OCI-LY3 (cell line): Measurements from ENCODE around the gene NLRC3.
"Not testable (repeated sequence)": the region's sequence is repeated elsewhere in the genome, so short reads cannot be mapped to it uniquely, and the experiment has no call there.

Source experiments
- H2AFZ ChIP-seq: fragments of 200-600, 300-600 bp; shearing (Covaris generic); 2 replicates; pipeline ENCODE4 v1.6.0; 2014; ENCODE audit warnings: antibody characterized with exemption, low read depth, low read length
- H3K27ac ChIP-seq: fragments of 200-600, 300-600 bp; sonication (generic); 2 replicates; pipeline ENCODE4 v1.5.1; 2014; ENCODE audit warnings: mild to moderate bottlenecking, low read length, moderate library complexity, mixed read lengths
- H3K27me3 ChIP-seq: fragments of 200-600, 300-600 bp; sonication (generic); 2 replicates; pipeline ENCODE4 v1.6.1; 2014; ENCODE audit warnings: low read depth, low read length, mixed read lengths
- H3K36me3 ChIP-seq: fragments of 200-600, 300-600 bp; sonication (generic); replicated peaks from 2 replicates; pipeline ENCODE3; 2014; ENCODE audit warnings: low read depth, low read length, mixed read lengths
- H3K4me1 ChIP-seq: fragments of 300-600, 200-600 bp; sonication (generic); 2 replicates; pipeline ENCODE4 v1.6.1; 2014; ENCODE audit warnings: low read length, mixed read lengths
- H3K4me2 ChIP-seq: fragments of 200-600, 300-600 bp; sonication (generic); 2 replicates; pipeline ENCODE4 v1.6.1; 2014; ENCODE audit warnings: low read length, mixed read lengths
- H3K4me3 ChIP-seq: fragments of 300-600, 200-600 bp; sonication (generic); 2 replicates; pipeline ENCODE4 v1.5.1; 2014; ENCODE audit warnings: antibody characterized with exemption, mild to moderate bottlenecking, low read length, moderate library complexity
- H3K79me2 ChIP-seq: fragments of 300-600, 200-600 bp; shearing (Covaris generic); 2 replicates; pipeline ENCODE4 v1.6.1; 2014; ENCODE audit warnings: mild to moderate bottlenecking, low read length, mixed read lengths
- H3K9ac ChIP-seq: fragments of 300-600, 200-600 bp; shearing (Covaris generic); 2 replicates; pipeline ENCODE4 v1.6.0; 2014; ENCODE audit warnings: mild to moderate bottlenecking, low read length, moderate library complexity
- H3K9me3 ChIP-seq: fragments of 200-600, 300-600 bp; shearing (Covaris generic); 2 replicates; pipeline ENCODE4 v1.6.1; 2014; ENCODE audit warnings: low read length, mixed read lengths; ENCODE audit not compliant: insufficient read depth
- H4K20me1 ChIP-seq: fragments of 200-600, 300-600 bp; sonication (generic); 2 replicates; pipeline ENCODE4 v1.6.1; 2016; ENCODE audit warnings: low read length, mixed read lengths; ENCODE audit not compliant: insufficient read depth
- EZH2phosphoT487 ChIP-seq: fragments of 200-600 bp; shearing (Covaris generic); IDR thresholded peaks from 2 replicates; pipeline ENCODE4 v1.6.1; 2018; ENCODE audit warnings: antibody characterized with exemption, mixed run types, low read depth
- TF ChIP-seq, protein P1 (sequence below): fragments of 200-600, 300-600 bp; sonication (generic); IDR thresholded peaks from 2 replicates; pipeline ENCODE4 v1.5.1; 2014; ENCODE audit warnings: antibody characterized with exemption, low read length, low read depth

Gene NLRC3

GRCh38 chr16:3527216-3527829 lies 49.9 kb downstream of the NLRC3 start:
- H3K79me2 ChIP-seq, H3K27me3 ChIP-seq, H3K4me3 ChIP-seq, H2AFZ ChIP-seq, H3K9me3 ChIP-seq, H3K27ac ChIP-seq, H3K4me1 ChIP-seq, H3K4me2 ChIP-seq, H4K20me1 ChIP-seq, H3K9ac ChIP-seq: not testable (repeated sequence)
- TF ChIP-seq, protein P1, sequence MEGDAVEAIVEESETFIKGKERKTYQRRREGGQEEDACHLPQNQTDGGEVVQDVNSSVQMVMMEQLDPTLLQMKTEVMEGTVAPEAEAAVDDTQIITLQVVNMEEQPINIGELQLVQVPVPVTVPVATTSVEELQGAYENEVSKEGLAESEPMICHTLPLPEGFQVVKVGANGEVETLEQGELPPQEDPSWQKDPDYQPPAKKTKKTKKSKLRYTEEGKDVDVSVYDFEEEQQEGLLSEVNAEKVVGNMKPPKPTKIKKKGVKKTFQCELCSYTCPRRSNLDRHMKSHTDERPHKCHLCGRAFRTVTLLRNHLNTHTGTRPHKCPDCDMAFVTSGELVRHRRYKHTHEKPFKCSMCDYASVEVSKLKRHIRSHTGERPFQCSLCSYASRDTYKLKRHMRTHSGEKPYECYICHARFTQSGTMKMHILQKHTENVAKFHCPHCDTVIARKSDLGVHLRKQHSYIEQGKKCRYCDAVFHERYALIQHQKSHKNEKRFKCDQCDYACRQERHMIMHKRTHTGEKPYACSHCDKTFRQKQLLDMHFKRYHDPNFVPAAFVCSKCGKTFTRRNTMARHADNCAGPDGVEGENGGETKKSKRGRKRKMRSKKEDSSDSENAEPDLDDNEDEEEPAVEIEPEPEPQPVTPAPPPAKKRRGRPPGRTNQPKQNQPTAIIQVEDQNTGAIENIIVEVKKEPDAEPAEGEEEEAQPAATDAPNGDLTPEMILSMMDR: peak; percentile 42
- peaks cover 12% of the 10 kb centered on the region for H3K36me3 ChIP-seq

- Histone ChIP-seq H3K9ac (no peak overlapping the region), H3K27ac (no peak overlapping the region), H3K27me3 (no peaks in the 10 kb centered on the region), H3K36me3 (peaks cover 12% of the 10 kb centered on the region), H3K4me1 (no peaks in the 10 kb centered on the region), H3K4me2 (no peak overlapping the region), H3K79me2 (no peaks in the 10 kb centered on the region), H2AFZ (no peak overlapping the region), H3K9me3 (no peaks in the 10 kb centered on the region), H3K4me3 (no peak overlapping the region), H4K20me1 (no peaks in the 10 kb centered on the region)
- TF ChIP-seq, protein P1: no peak
- no peak for TF ChIP-seq EZH2phosphoT487
Observed at GRCh38 chr16:3525951-3526350, 51.3 kb downstream of the NLRC3 start.

GRCh38 chr16:3523281-3523680 lies 53.9 kb downstream of the NLRC3 start:
- Histone ChIP-seq H3K4me3 (no peak overlapping the region), H3K9ac (no peak overlapping the region), H3K79me2 (no peaks in the 10 kb centered on the region), H2AFZ (no peak overlapping the region), H3K4me2 (no peak overlapping the region), H3K27me3 (no peaks in the 10 kb centered on the region), H3K36me3 (peaks cover 8% of the 10 kb centered on the region), H3K9me3 (no peaks in the 10 kb centered on the region), H3K27ac (no peak overlapping the region), H4K20me1 (no peaks in the 10 kb centered on the region), H3K4me1 (no peaks in the 10 kb centered on the region)
- TF ChIP-seq, protein P1: no peak
- TF ChIP-seq EZH2phosphoT487: no peak

- Histone ChIP-seq H3K79me2 (no peaks in the 10 kb centered on the region), H3K4me2 (no peak overlapping the region), H3K4me3 (no peak overlapping the region), H3K36me3 (peaks cover 9% of the 10 kb centered on the region), H3K27me3 (no peaks in the 10 kb centered on the region), H2AFZ (no peak overlapping the region), H4K20me1 (no peaks in the 10 kb centered on the region), H3K4me1 (no peaks in the 10 kb centered on the region), H3K27ac (no peak overlapping the region), H3K9ac (no peak overlapping the region), H3K9me3 (no peaks in the 10 kb centered on the region)
- TF ChIP-seq, protein P1: no peak
- no peak for TF ChIP-seq EZH2phosphoT487
Observed at GRCh38 chr16:3520841-3521240, 56.4 kb downstream of the NLRC3 start.
